ENCODE measurements around the gene GALNTL6. TPM values are rescaled to one million over a fixed set of nuclear protein-coding genes. Genes with fewer than 3 reads are reported as not detected.

Gene GALNTL6
- total RNA-seq, 1 donor from 2014 or later, result not detected

- H3K36me3 ChIP-seq, result no peaks in the 10 kb centered on the region
- no peak overlapping the region for H3K27ac ChIP-seq
- H3K27me3 ChIP-seq, result no peaks in the 10 kb centered on the region
- no peaks in the 10 kb centered on the region for H3K4me1 ChIP-seq
- H3K4me3 ChIP-seq, result no peak overlapping the region
- no peaks in the 10 kb centered on the region for H3K9me3 ChIP-seq
- intact Hi-C loops (cut with DNase I), result no loop called here
- DNase-seq (ENCODE audit: low spot score in 2 of 2), result no peak
- TF ChIP-seq CTCF (IDR thresholded peaks at IDR 0.05), result no peak
Observed at GRCh38 chr4:172802032-172802431, 988.8 kb downstream of the GALNTL6 start.

GRCh38 chr4:172806841-172807240, 993.6 kb downstream of the GALNTL6 start:
- no peak overlapping the region for H3K4me3 ChIP-seq
- TF ChIP-seq CTCF (IDR thresholded peaks at IDR 0.05), result no peak
- no peaks in the 10 kb centered on the region for H3K27me3 ChIP-seq
- no peak for DNase-seq (ENCODE audit: low spot score in 2 of 2)
- intact Hi-C loops (cut with DNase I), result no loop called here
- H3K4me1 ChIP-seq, result no peaks in the 10 kb centered on the region
- no peaks in the 10 kb centered on the region for H3K36me3 ChIP-seq
- H3K27ac ChIP-seq, result no peak overlapping the region
- H3K9me3 ChIP-seq, result no peaks in the 10 kb centered on the region

GRCh38 chr4:172808196-172808595, 995.0 kb downstream of the GALNTL6 start:
- no peaks in the 10 kb centered on the region for H3K4me1 ChIP-seq
- no peak overlapping the region for H3K4me3 ChIP-seq
- no peaks in the 10 kb centered on the region for H3K27me3 ChIP-seq
- DNase-seq (ENCODE audit: low spot score in 2 of 2), result no peak
- no peaks in the 10 kb centered on the region for H3K9me3 ChIP-seq
- H3K36me3 ChIP-seq, result no peaks in the 10 kb centered on the region
- no peak for TF ChIP-seq CTCF (IDR thresholded peaks at IDR 0.05)
- intact Hi-C loops (cut with DNase I), result no loop called here
- no peak overlapping the region for H3K27ac ChIP-seq

GRCh38 chr4:172809319-172809718, 996.1 kb downstream of the GALNTL6 start:
- TF ChIP-seq CTCF (IDR thresholded peaks at IDR 0.05), result no peak

GRCh38 chr4:172813359-172813923, 1000.2 kb downstream of the GALNTL6 start:
- H3K36me3 ChIP-seq, result no peaks in the 10 kb centered on the region
- H3K9me3 ChIP-seq, result no peaks in the 10 kb centered on the region
- TF ChIP-seq CTCF (IDR thresholded peaks at IDR 0.05), result no peak
- H3K4me3 ChIP-seq, result no peak overlapping the region
- no peaks in the 10 kb centered on the region for H3K27me3 ChIP-seq
- intact Hi-C loops (cut with DNase I), result no loop called here
- no peaks in the 10 kb centered on the region for H3K4me1 ChIP-seq
- DNase-seq (ENCODE audit: low spot score in 2 of 2), result no peak
- H3K27ac ChIP-seq, result no peak overlapping the region

More at GRCh38 chr4:172809319-172809718, 996.1 kb downstream of the GALNTL6 start:
- no peaks in the 10 kb centered on the region for H3K27me3 ChIP-seq
- H3K4me3 ChIP-seq, result no peak overlapping the region
- intact Hi-C loops (cut with DNase I), result no loop called here
- H3K36me3 ChIP-seq, result no peaks in the 10 kb centered on the region
- H3K9me3 ChIP-seq, result no peaks in the 10 kb centered on the region
- H3K4me1 ChIP-seq, result no peaks in the 10 kb centered on the region
- no peak overlapping the region for H3K27ac ChIP-seq
- no peak for DNase-seq (ENCODE audit: low spot score in 2 of 2)
